Activated naive CD8-positive, alpha-beta T cell (primary cell): ENCODE measurements around the gene ELP1.
A peak's percentile ranks its signal among the peaks of the same experiment; 100 is the strongest.
"Not testable (repeated sequence)": the region's sequence is repeated elsewhere in the genome, so short reads cannot be mapped to it uniquely, and the experiment has no call there.

Experiments used
- H3K27ac Mint-ChIP-seq: one replicate; pipeline ENCODE4 v1.8.0; 2021; ENCODE audit warnings: mixed read lengths
- H3K27me3 Mint-ChIP-seq: one replicate; pipeline ENCODE4 v1.8.0; 2021; ENCODE audit warnings: mixed read lengths
- H3K36me3 Mint-ChIP-seq: one replicate; pipeline ENCODE4 v1.8.0; 2021; ENCODE audit warnings: mixed read lengths
- H3K4me1 Mint-ChIP-seq: one replicate; pipeline ENCODE4 v1.8.0; 2021; ENCODE audit warnings: low read depth, mixed read lengths
- H3K4me3 Mint-ChIP-seq: one replicate; pipeline ENCODE4 v1.8.0; 2021; ENCODE audit warnings: mild to moderate bottlenecking, mixed read lengths
- H3K9me3 Mint-ChIP-seq: one replicate; pipeline ENCODE4 v1.8.0; 2021; ENCODE audit warnings: low read depth, mixed read lengths

The ELP1 gene

GRCh38 chr9:108950168-108950567 lies 16.2 kb upstream of the ELP1 start:
- Mint-ChIP-seq H3K36me3 (peaks cover 8% of the 10 kb centered on the region), H3K27ac (no peak overlapping the region), H3K4me1 (no peaks in the 10 kb centered on the region), H3K27me3 (no peaks in the 10 kb centered on the region), H3K4me3 (no peak overlapping the region), H3K9me3 (no peaks in the 10 kb centered on the region)

DNA sequence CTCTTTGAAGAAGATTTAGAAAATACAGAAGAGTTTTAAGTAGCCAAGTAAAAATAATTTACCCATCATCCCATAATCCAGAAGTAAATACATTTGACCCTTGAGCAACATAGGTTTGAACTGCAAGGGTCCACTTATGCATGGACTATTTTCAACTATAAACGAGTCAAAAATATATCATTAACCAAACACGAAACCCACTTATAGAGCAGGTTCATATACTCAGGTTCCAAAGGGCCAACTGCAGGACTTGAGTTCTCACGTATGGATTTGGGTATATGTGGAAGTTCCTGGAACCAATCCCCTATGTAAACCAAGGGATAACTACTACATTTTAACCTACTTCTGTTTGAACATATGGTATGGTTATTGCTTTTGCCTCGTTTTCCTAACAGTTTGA lies 6.1 kb upstream of the ELP1 start:
- H3K9me3 Mint-ChIP-seq, result no peaks in the 10 kb centered on the region
- peaks cover 5% of the 10 kb centered on the region for H3K4me1 Mint-ChIP-seq
- no peak overlapping the region for H3K27ac Mint-ChIP-seq
- H3K4me3 Mint-ChIP-seq, result no peak overlapping the region
- no peaks in the 10 kb centered on the region for H3K27me3 Mint-ChIP-seq
- peaks cover 7% of the 10 kb centered on the region for H3K36me3 Mint-ChIP-seq

- no peaks in the 10 kb centered on the region for H3K9me3 Mint-ChIP-seq
- no peaks in the 10 kb centered on the region for H3K27me3 Mint-ChIP-seq
- peaks cover 7% of the 10 kb centered on the region for H3K36me3 Mint-ChIP-seq
- H3K27ac Mint-ChIP-seq, result no peak overlapping the region
- no peak overlapping the region for H3K4me3 Mint-ChIP-seq
- peaks cover 18% of the 10 kb centered on the region for H3K4me1 Mint-ChIP-seq
Observed at GRCh38 chr9:108937561-108938305, 3.8 kb upstream of the ELP1 start.

- Mint-ChIP-seq H3K27me3 (no peaks in the 10 kb centered on the region), H3K36me3 (peaks cover 5% of the 10 kb centered on the region), H3K4me3 (peak within 1 kb of the TSS; percentile 96), H3K9me3 (no peaks in the 10 kb centered on the region), H3K4me1 (peaks cover 35% of the 10 kb centered on the region), H3K27ac (peak within 1 kb of the TSS; percentile 96)
Observed at GRCh38 chr9:108934323-108934893, 484 bp upstream of the ELP1 start, which contains the start of gene ABITRAM. Gene ABITRAM (plus strand): TSS chr9:108934400. CDS start chr9:108934487, 87 bp downstream.

- H3K27ac Mint-ChIP-seq, result peak overlapping the region; percentile 95
- no peaks in the 10 kb centered on the region for H3K9me3 Mint-ChIP-seq
- H3K36me3 Mint-ChIP-seq, result peaks cover 7% of the 10 kb centered on the region
- no peaks in the 10 kb centered on the region for H3K27me3 Mint-ChIP-seq
- H3K4me3 Mint-ChIP-seq, result peak overlapping the region; percentile 96
- peaks cover 35% of the 10 kb centered on the region for H3K4me1 Mint-ChIP-seq
Observed at GRCh38 chr9:108933231-108933717, 650 bp downstream of the ELP1 start.

DNA sequence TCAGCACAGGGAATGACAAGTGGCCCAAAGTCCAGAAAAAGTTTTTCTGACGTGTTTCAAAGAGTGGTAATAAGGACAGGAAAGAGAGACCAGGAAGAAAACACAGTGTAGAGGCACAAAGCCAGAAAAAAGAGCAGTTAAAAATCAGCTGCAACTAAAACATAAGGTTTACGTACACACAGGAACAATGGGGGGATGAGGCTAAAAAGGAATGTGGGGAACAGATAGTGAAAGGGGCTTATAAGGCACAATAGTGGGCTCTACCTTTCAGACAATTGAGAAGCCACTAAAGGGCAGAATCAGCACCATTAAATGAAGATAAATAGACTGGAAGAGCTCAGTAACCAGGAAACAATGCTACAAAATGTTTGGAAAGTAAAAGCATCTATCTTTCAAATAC lies 5.5 kb downstream of the ELP1 start:
- H3K27ac Mint-ChIP-seq, result no peak overlapping the region
- H3K4me3 Mint-ChIP-seq, result no peak overlapping the region
- H3K27me3 Mint-ChIP-seq, result no peaks in the 10 kb centered on the region
- H3K36me3 Mint-ChIP-seq, result peaks cover 20% of the 10 kb centered on the region
- peaks cover 23% of the 10 kb centered on the region for H3K4me1 Mint-ChIP-seq
- H3K9me3 Mint-ChIP-seq, result no peaks in the 10 kb centered on the region

GRCh38 chr9:108924466-108924865 lies 9.5 kb downstream of the ELP1 start:
- Mint-ChIP-seq H3K4me3 (no peak overlapping the region), H3K27me3 (no peaks in the 10 kb centered on the region), H3K27ac (no peak overlapping the region), H3K4me1 (no peaks in the 10 kb centered on the region), H3K9me3 (no peaks in the 10 kb centered on the region), H3K36me3 (peaks cover 29% of the 10 kb centered on the region)

DNA sequence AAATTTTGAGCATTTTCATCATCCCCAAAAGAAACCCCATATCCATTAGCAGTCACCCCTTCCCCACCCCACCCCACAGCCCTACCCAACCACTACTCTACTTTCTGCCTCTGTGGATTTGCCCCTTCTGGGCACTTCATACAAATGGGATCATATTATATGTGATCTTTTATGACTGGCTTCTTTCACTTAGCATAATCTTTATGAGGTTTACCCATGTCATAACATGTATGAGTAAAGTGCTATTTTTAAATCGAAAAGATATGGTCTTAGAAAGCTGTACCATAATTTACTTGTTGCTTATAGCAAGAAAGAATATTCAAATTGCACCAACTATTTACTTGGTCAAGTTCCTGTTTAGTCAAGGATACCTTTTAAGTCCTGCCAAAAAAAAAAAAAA lies 12.7 kb downstream of the ELP1 start:
- Mint-ChIP-seq H3K36me3 (peaks cover 26% of the 10 kb centered on the region), H3K4me1 (no peaks in the 10 kb centered on the region), H3K27me3 (no peaks in the 10 kb centered on the region), H3K9me3 (no peaks in the 10 kb centered on the region), H3K27ac (no peak overlapping the region), H3K4me3 (no peak overlapping the region)

GRCh38 chr9:108920401-108920800 lies 13.5 kb downstream of the ELP1 start:
- not testable (repeated sequence) for H3K4me3 Mint-ChIP-seq, H3K27me3 Mint-ChIP-seq, H3K9me3 Mint-ChIP-seq, H3K4me1 Mint-ChIP-seq, H3K27ac Mint-ChIP-seq
- H3K36me3 Mint-ChIP-seq, result peaks cover 28% of the 10 kb centered on the region

GRCh38 chr9:108919517-108919916 lies 14.4 kb downstream of the ELP1 start:
- H3K27ac Mint-ChIP-seq, result no peak overlapping the region
- no peaks in the 10 kb centered on the region for H3K9me3 Mint-ChIP-seq
- no peaks in the 10 kb centered on the region for H3K27me3 Mint-ChIP-seq
- no peak overlapping the region for H3K4me3 Mint-ChIP-seq
- H3K4me1 Mint-ChIP-seq, result no peaks in the 10 kb centered on the region
- H3K36me3 Mint-ChIP-seq, result peaks cover 27% of the 10 kb centered on the region

GRCh38 chr9:108913391-108913790 lies 20.5 kb downstream of the ELP1 start:
- Mint-ChIP-seq H3K36me3 (peaks cover 14% of the 10 kb centered on the region), H3K27ac (no peak overlapping the region), H3K27me3 (no peaks in the 10 kb centered on the region), H3K4me3 (no peak overlapping the region), H3K9me3 (no peaks in the 10 kb centered on the region), H3K4me1 (peaks cover 9% of the 10 kb centered on the region)

DNA sequence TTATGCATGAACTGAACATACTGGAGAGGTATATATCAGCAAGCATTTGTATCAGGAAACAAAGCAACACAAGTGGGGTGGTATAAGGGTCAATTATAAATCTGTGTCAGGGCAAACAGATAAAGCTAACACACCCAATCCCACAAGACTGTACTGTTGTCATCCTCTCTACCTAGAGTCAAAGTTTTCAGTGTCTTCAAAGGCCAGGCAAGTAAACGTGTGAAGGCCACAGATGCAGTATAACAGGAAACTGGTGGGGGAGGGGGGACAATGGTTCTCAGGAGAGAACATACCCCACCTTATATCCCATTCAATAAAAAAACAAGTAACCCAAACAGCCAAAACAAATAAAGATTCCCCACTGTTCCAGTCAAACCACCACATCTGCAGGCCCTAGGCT lies 22.1 kb downstream of the ELP1 start:
- peak overlapping the region; percentile 34 for H3K27ac Mint-ChIP-seq
- no peaks in the 10 kb centered on the region for H3K9me3 Mint-ChIP-seq
- H3K27me3 Mint-ChIP-seq, result no peaks in the 10 kb centered on the region
- H3K4me3 Mint-ChIP-seq, result no peak overlapping the region
- H3K4me1 Mint-ChIP-seq, result peaks cover 9% of the 10 kb centered on the region
- H3K36me3 Mint-ChIP-seq, result peaks cover 20% of the 10 kb centered on the region

GRCh38 chr9:108910914-108911313 lies 23.0 kb downstream of the ELP1 start:
- Mint-ChIP-seq H3K27ac (no peak overlapping the region), H3K36me3 (peaks cover 15% of the 10 kb centered on the region), H3K27me3 (no peaks in the 10 kb centered on the region), H3K4me1 (peaks cover 9% of the 10 kb centered on the region), H3K9me3 (no peaks in the 10 kb centered on the region), H3K4me3 (no peak overlapping the region)

DNA sequence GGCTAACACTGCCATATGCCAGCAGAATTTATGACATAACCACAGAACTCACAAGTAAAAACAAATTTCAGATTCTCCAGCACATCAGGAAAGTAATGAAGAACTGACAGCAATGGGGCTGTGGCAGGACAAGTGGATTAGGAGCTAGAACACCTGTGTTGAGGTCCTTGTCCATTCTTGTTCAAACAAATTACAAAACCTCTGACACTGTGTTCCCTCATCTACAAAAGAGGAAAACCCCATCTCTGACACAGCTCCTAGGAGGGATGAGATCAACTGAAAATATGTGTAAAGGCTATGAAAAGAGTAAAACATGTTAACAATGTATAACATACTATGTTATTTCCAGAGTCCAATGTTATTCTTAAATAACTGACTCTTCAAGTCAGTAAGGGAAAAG lies 23.5 kb downstream of the ELP1 start:
- Mint-ChIP-seq H3K4me3 (no peak overlapping the region), H3K27me3 (no peaks in the 10 kb centered on the region), H3K27ac (no peak overlapping the region), H3K9me3 (no peaks in the 10 kb centered on the region), H3K36me3 (peaks cover 12% of the 10 kb centered on the region), H3K4me1 (peaks cover 9% of the 10 kb centered on the region)

- H3K36me3 Mint-ChIP-seq, result peaks cover 24% of the 10 kb centered on the region
- H3K4me1 Mint-ChIP-seq, result no peaks in the 10 kb centered on the region
- no peaks in the 10 kb centered on the region for H3K9me3 Mint-ChIP-seq
- H3K4me3 Mint-ChIP-seq, result no peak overlapping the region
- H3K27me3 Mint-ChIP-seq, result no peaks in the 10 kb centered on the region
- H3K27ac Mint-ChIP-seq, result no peak overlapping the region
Observed at GRCh38 chr9:108905494-108905893, 28.4 kb downstream of the ELP1 start.

GRCh38 chr9:108904161-108904560 lies 29.8 kb downstream of the ELP1 start:
- H3K27ac Mint-ChIP-seq, result no peak overlapping the region
- no peak overlapping the region for H3K4me3 Mint-ChIP-seq
- no peaks in the 10 kb centered on the region for H3K27me3 Mint-ChIP-seq
- H3K9me3 Mint-ChIP-seq, result no peaks in the 10 kb centered on the region
- no peaks in the 10 kb centered on the region for H3K4me1 Mint-ChIP-seq
- H3K36me3 Mint-ChIP-seq, result peaks cover 22% of the 10 kb centered on the region
